GM21447 (cell line): ENCODE results near the gene CHEK1.
"Not testable (repeated sequence)": the region's sequence is repeated elsewhere in the genome, so short reads cannot be mapped to it uniquely, and the experiment has no call there.

Experiments
- ATAC-seq: cut with Tn5 transposase; IDR thresholded peaks from one replicate; pipeline ENCODE4 v1.9.1; 2021; ENCODE audit not compliant: unreplicated experiment

The CHEK1 gene

GRCh38 chr11:125690006-125690405 lies 65.0 kb downstream of the CHEK1 start:
- ATAC-seq: no peak

- no peak for ATAC-seq
These were observed 67.9 kb downstream of the CHEK1 start for GRCh38 chr11:125692887-125693286.

GRCh38 chr11:125694951-125695350 lies 70.0 kb downstream of the CHEK1 start:
- ATAC-seq: no peak

GRCh38 chr11:125701018-125701610 lies 76.2 kb downstream of the CHEK1 start:
- ATAC-seq: no peak

GRCh38 chr11:125701858-125702621 lies 77.1 kb downstream of the CHEK1 start:
- no peak for ATAC-seq

GRCh38 chr11:125704686-125705085 lies 79.7 kb downstream of the CHEK1 start:
- not testable (repeated sequence) for ATAC-seq

GRCh38 chr11:125720781-125721180 lies 95.8 kb downstream of the CHEK1 start:
- ATAC-seq: no peak

- ATAC-seq: no peak
These were observed 99.2 kb downstream of the CHEK1 start for GRCh38 chr11:125724125-125724524.
